PC-9 (cell line): ENCODE data around the gene CHST12. TPM values are rescaled to one million over a fixed set of nuclear protein-coding genes. Genes with fewer than 3 reads are reported as not detected.

Experiments used
- BruUV-seq: library from RNA; stranded (reverse); fragments of 400-500 nt; replicated peaks from 2 replicates; lab custom pipeline; 2021; lab: Mats Ljungman, UMichigan
- CTCF ChIA-PET: fragments of 300-600 bp; sonication (Branson Sonifier 250); formaldehyde crosslinking; loops from one replicate; lab custom pipeline; 2022; ENCODE audit warnings: antibody characterized with exemption; lab: Charles Lee
- POLR2A ChIA-PET: fragments of 300-600 bp; sonication (Branson Sonifier 250); formaldehyde crosslinking; loops from one replicate; lab custom pipeline; 2022; ENCODE audit warnings: antibody characterized with exemption; ENCODE audit not compliant: unreplicated experiment; lab: Charles Lee
- DNase-seq, 2 experiments: peaks; one replicate each; pipeline versions ENCODE4 v3.0.0 to v3.0.0-alpha.2; 2015 to 2022; ENCODE audit warnings: mixed read lengths in 1 of 2
- H2AFZ ChIP-seq: fragments of 200-600 bp; sonication (generic); 2 replicates; pipeline ENCODE4 v1.8.1; 2017; ENCODE audit warnings: antibody characterized with exemption
- H3F3A ChIP-seq: fragments of 200-600 bp; sonication (generic); 2 replicates; pipeline ENCODE4 v1.8.1; 2017; ENCODE audit warnings: antibody characterized with exemption, mild to moderate bottlenecking, low read depth; ENCODE audit not compliant: insufficient read depth
- H3K27ac ChIP-seq: fragments of 200-600 bp; sonication (generic); 2 replicates; pipeline ENCODE4 v1.6.1; 2016; ENCODE audit warnings: mixed run types
- H3K27me3 ChIP-seq: fragments of 200-600 bp; sonication (generic); 2 replicates; pipeline ENCODE4 v1.6.1; 2016; ENCODE audit warnings: low read depth, mixed run types; ENCODE audit not compliant: insufficient read depth
- H3K36me3 ChIP-seq: fragments of 200-600 bp; sonication (generic); 2 replicates; pipeline ENCODE4 v1.6.1; 2016; ENCODE audit warnings: low read depth, mixed run types
- H3K4me1 ChIP-seq: fragments of 200-600 bp; sonication (generic); replicated peaks from 2 replicates; pipeline ENCODE4 v1.6.1; 2016; ENCODE audit warnings: mixed run types; ENCODE audit not compliant: insufficient read depth
- H3K4me2 ChIP-seq: fragments of 200-600 bp; sonication (generic); 2 replicates; pipeline ENCODE4 v1.6.1; 2017; ENCODE audit warnings: mixed run types
- H3K4me3 ChIP-seq: fragments of 200-600 bp; sonication (generic); 2 replicates; pipeline ENCODE4 v1.6.1; 2016; ENCODE audit warnings: mixed run types
- H3K79me2 ChIP-seq: fragments of 200-600 bp; sonication (generic); 2 replicates; pipeline ENCODE4 v1.6.1; 2017; ENCODE audit warnings: low read depth, mixed run types
- H3K9me2 ChIP-seq: fragments of 200-600 bp; sonication (generic); 2 replicates; pipeline ENCODE4 v1.8.1; 2017; ENCODE audit warnings: mild to moderate bottlenecking; ENCODE audit not compliant: insufficient read depth
- H3K9me3 ChIP-seq: fragments of 200-600 bp; sonication (generic); 2 replicates; pipeline ENCODE4 v1.8.1; 2016; ENCODE audit warnings: low read depth; ENCODE audit not compliant: insufficient read depth
- H4K20me1 ChIP-seq: fragments of 200-600 bp; sonication (generic); 2 replicates; pipeline ENCODE4 v1.8.1; 2017; ENCODE audit not compliant: insufficient read depth
- EZH2 ChIP-seq: fragments of 200-600 bp; sonication (generic); IDR thresholded peaks from 2 replicates; pipeline ENCODE4 v1.8.0; 2017; ENCODE audit warnings: antibody characterized with exemption, low read depth
- intact Hi-C: fragments of 100-400 bp; cut with micrococcal nuclease; formaldehyde crosslinking; loops from one replicate; pipeline ENCODE4 v1.10.0; 2022; ENCODE audit not compliant: unreplicated experiment
- total RNA-seq: library from RNA; stranded (reverse); gene quantifications from 2 replicates; pipeline ENCODE4 v1.2.3, GENCODE V29; 2021
- TF ChIP-seq, protein P1 (sequence below): fragments of 200-600 bp; sonication (generic); conservative IDR thresholded peaks from 2 replicates; pipeline ENCODE4 v1.6.1; 2017; ENCODE audit warnings: mixed run types, antibody characterized with exemption, mild to moderate bottlenecking, moderate library complexity

CHST12 gene
- total RNA-seq, 1 experiment from 2014 or later = 25.9 TPM

DNA sequence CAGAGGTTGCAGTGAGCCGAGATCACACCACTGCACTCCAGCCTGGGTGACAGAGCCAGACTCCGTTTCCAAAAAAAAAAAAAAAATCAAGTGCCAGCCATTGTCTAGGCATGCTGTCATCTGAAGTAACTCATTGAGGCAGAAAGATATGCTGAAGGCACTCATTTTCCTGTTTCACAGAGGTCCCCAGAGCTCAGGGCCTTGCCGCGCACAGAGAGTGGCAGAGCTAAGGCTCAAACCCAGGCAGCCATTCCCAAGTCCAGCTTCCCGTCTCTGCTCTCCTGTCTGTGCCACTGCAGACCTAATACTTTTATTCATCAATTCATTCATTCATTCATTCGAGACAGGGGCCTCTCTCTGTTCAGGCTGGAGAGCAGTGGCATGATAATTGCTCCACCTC, 69.3 kb downstream of the CHST12 start:
- CTCF ChIA-PET = no interaction called here
- no TSS peak for BruUV-seq
- intact Hi-C loops = no loop called here

DNA sequence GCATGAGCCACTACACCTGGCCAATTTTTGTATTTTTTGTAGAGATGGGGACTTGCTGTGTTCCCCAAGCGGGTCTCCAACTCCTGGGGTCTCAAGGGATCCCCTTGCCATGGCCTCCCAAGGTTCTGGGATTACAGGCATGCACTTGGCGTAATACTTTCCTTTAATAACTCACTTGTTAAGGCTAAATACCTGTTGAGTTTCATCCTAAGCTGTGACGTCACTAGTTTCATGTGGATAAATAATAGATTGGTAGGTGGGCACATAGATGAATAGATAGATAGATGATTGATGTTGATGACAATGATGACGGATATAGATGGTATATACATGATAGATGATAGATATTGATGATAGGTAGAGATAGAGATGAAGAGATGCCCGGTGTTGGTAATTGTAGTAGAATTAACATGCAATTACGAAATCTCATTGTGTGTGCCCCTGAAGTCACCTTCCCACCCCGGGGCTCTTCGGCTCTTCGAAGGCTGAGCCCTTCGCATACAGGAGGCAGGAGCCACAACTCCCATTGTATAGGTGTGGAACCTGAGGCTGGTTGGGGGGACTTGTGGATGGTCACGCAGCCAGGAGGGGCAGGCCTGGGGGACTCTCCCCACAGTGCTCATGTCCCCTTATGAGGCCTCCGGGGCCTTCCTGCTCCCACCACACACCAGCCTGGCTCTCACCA, 70.2 kb downstream of the CHST12 start:
- H4K20me1 ChIP-seq = no peaks in the 10 kb centered on the region
- no peak overlapping the region for H3K4me2 ChIP-seq
- no peak overlapping the region for H3K4me3 ChIP-seq
- no peaks in the 10 kb centered on the region for H3K79me2 ChIP-seq
- TF ChIP-seq EZH2 = no peak
- TF ChIP-seq, protein P1, sequence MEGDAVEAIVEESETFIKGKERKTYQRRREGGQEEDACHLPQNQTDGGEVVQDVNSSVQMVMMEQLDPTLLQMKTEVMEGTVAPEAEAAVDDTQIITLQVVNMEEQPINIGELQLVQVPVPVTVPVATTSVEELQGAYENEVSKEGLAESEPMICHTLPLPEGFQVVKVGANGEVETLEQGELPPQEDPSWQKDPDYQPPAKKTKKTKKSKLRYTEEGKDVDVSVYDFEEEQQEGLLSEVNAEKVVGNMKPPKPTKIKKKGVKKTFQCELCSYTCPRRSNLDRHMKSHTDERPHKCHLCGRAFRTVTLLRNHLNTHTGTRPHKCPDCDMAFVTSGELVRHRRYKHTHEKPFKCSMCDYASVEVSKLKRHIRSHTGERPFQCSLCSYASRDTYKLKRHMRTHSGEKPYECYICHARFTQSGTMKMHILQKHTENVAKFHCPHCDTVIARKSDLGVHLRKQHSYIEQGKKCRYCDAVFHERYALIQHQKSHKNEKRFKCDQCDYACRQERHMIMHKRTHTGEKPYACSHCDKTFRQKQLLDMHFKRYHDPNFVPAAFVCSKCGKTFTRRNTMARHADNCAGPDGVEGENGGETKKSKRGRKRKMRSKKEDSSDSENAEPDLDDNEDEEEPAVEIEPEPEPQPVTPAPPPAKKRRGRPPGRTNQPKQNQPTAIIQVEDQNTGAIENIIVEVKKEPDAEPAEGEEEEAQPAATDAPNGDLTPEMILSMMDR = no peak
- no peak overlapping the region for H2AFZ ChIP-seq
- POLR2A ChIA-PET = no interaction called here
- intact Hi-C loops = no loop called here
- H3K9me3 ChIP-seq = no peaks in the 10 kb centered on the region
- DNase-seq = no peak
- peaks cover 19% of the 10 kb centered on the region; the same call in 1 of the 2 replicates for H3F3A ChIP-seq
- no TSS peak for BruUV-seq
- H3K27ac ChIP-seq = no peak overlapping the region
- H3K4me1 ChIP-seq = peaks cover 13% of the 10 kb centered on the region
- H3K36me3 ChIP-seq = no peaks in the 10 kb centered on the region
- CTCF ChIA-PET = interaction anchor here (0.5 to 0.6 kb wide), 3 partner anchors 15 to 271 kb away, joined by 4 to 8 read pairs (median 7); no protein-coding TSS in a partner anchor
- no peaks in the 10 kb centered on the region for H3K9me2 ChIP-seq
- peaks cover 3% of the 10 kb centered on the region; the same call in 1 of the 2 replicates for H3K27me3 ChIP-seq

More for the DNA sequence above, 69.3 kb downstream of the CHST12 start:
- H3K9me3 ChIP-seq = no peaks in the 10 kb centered on the region
- H3K27me3 ChIP-seq = peaks cover 3% of the 10 kb centered on the region; the same call in 1 of the 2 replicates
- no peaks in the 10 kb centered on the region for H3K36me3 ChIP-seq
- H2AFZ ChIP-seq = no peak overlapping the region
- peaks cover 6% of the 10 kb centered on the region for H3K4me1 ChIP-seq
- H3K9me2 ChIP-seq = no peaks in the 10 kb centered on the region
- H4K20me1 ChIP-seq = no peaks in the 10 kb centered on the region
- H3F3A ChIP-seq = peaks cover 19% of the 10 kb centered on the region; the same call in 1 of the 2 replicates
- no peaks in the 10 kb centered on the region for H3K79me2 ChIP-seq
- no peak overlapping the region for H3K27ac ChIP-seq
- H3K4me2 ChIP-seq = no peak overlapping the region
- TF ChIP-seq EZH2 = no peak
- TF ChIP-seq, protein P1 = peak; percentile 43; the same call in 1 of the 2 replicates
- POLR2A ChIA-PET = no interaction called here
- no peak for DNase-seq
- H3K4me3 ChIP-seq = no peak overlapping the region

DNA sequence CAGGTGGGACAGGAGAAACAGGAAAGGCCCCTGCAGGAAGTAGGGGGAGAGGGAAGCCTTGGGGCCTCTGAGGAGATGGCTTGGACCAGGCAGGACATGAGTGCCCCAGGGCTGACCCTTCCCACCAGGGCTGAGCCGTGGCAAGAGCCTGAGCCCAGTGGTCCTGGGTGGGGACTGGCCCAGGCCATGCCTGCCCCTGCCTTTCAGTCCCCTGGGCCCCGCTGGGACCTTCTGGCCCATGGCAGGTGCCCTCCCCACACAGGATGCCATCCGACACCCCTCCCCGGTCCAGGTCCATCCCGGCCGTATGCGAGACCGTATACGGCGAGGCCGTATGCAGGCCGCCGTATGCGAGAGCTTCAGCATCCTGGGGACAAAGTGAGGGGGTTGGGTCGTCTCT, 70.8 kb downstream of the CHST12 start:
- no peak for DNase-seq
- Histone ChIP-seq H3K36me3 (no peaks in the 10 kb centered on the region), H4K20me1 (no peaks in the 10 kb centered on the region), H3F3A (peaks cover 19% of the 10 kb centered on the region; the same call in 1 of the 2 replicates), H2AFZ (no peak overlapping the region), H3K4me1 (peaks cover 13% of the 10 kb centered on the region), H3K9me2 (no peaks in the 10 kb centered on the region), H3K4me3 (no peak overlapping the region), H3K4me2 (no peak overlapping the region), H3K27ac (no peak overlapping the region), H3K79me2 (no peaks in the 10 kb centered on the region), H3K27me3 (peaks cover 3% of the 10 kb centered on the region; the same call in 1 of the 2 replicates), H3K9me3 (no peaks in the 10 kb centered on the region)
- POLR2A ChIA-PET = no interaction called here
- CTCF ChIA-PET = interaction anchor here (0.5 to 0.6 kb wide), 2 partner anchors 15 to 24 kb away, joined by 7 to 8 read pairs; no protein-coding TSS in a partner anchor
- no TSS peak for BruUV-seq
- TF ChIP-seq, protein P1 = no peak
- TF ChIP-seq EZH2 = no peak
- intact Hi-C loops = no loop called here
